ENCODE results near the gene ZDHHC17.

DNA sequence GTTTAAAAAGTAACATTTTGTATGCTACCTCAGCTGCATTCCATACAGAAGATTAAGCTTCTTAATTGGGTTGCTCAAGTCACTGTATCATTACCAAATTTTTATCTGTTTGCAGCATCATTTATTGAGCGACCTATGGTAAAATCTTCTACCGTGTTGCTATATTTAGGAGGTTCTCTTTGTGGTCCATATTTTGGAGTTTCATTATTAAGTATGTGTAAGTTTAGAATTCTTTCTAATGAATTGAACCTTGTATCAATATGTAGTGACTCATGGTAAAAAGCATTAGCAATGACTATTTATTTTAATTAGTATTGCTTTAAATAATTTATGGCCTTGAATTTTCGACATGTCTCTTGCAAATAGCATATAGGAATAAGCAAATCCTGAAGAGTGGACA is 72.7 kb downstream of the ZDHHC17 start:
- TF ChIP-seq GATA2 (IDR thresholded peaks at IDR 0.05; ENCODE audit: low read depth, low read length) (no peak), GATA3 (IDR thresholded peaks at IDR 0.05; ENCODE audit: low read depth, low read length) (no peak)

All from SH-SY5Y (cell line).